Measurements from ENCODE around the gene TTYH3.

TTYH3 gene

DNA sequence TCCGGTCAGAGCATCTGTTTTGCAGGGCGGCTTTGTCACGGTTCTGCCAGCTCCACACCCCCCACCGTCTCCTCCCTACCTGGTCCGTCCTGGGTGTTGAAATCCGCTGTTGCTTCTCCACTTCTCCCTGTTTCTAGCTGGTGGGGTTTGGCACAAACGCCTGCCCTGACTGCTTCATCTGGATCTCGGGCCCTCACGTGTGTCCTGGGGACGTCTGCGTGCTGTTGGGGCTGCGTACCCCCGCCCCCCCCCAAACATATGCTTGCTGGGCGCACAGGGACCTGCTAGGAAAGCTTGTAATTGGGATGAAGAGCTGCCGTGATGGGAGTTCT is 67.5 kb downstream of the TTYH3 start:
- Histone ChIP-seq H3K23ac (ENCODE audit: low read depth, low read length, poor library complexity) (no peak overlapping the region), H3K18ac (ENCODE audit: low read length) (peak overlapping the region; percentile 44), H4K91ac (ENCODE audit: low read depth, low read length, poor library complexity) (no peak overlapping the region), H3K9ac (ENCODE audit: low read depth, low read length, poor library complexity) (no peak overlapping the region), H3K4me2 (ENCODE audit: insufficient read depth, low read length, poor library complexity, severe bottlenecking) (no peak overlapping the region), H2AK5ac (ENCODE audit: low read depth, low read length) (peak overlapping the region; percentile 53), H3K36me3 (replicated peaks in 1 of 2; ENCODE audit: control insufficient read depth in 2 of 2, insufficient read depth in 2 of 2, low read length in 2 of 2) (no peaks in the 10 kb centered on the region), H3K79me1 (ENCODE audit: low read depth, low read length) (peaks cover 2% of the 10 kb centered on the region), H3K4me3 (ENCODE audit: low read length in 2 of 2) (no peak overlapping the region), H3K27me3 (ENCODE audit: control insufficient read depth in 3 of 3, insufficient read depth in 3 of 3, low read depth in 1 of 3, low read length in 3 of 3) (peaks cover 0 to 15% (median 0%) of the 10 kb centered on the region in 3 experiments), H2BK5ac (ENCODE audit: low read length) (no peak overlapping the region), H3K4ac (ENCODE audit: low read length) (peak overlapping the region; percentile 11), H2AFZ (ENCODE audit: low read length) (no peak overlapping the region), H4K8ac (ENCODE audit: low read depth, low read length) (no peak overlapping the region), H2BK12ac (ENCODE audit: low read length) (no peak overlapping the region), H2BK120ac (ENCODE audit: low read depth, low read length) (no peak overlapping the region), H3K9me3 (replicated peaks in 1 of 2; ENCODE audit: control insufficient read depth in 2 of 2, insufficient read depth in 1 of 2, low read depth in 1 of 2, low read length in 2 of 2) (no peaks in the 10 kb centered on the region), H3K4me1 (ENCODE audit: control insufficient read depth in 2 of 2, insufficient read depth in 1 of 2, low read depth in 1 of 2, low read length in 2 of 2) (no peaks in the 10 kb centered on the region), H3K27ac (replicated peaks; ENCODE audit: low read length) (no peak overlapping the region), H3K14ac (ENCODE audit: low read length) (no peak overlapping the region), H2BK15ac (ENCODE audit: low read length) (peak overlapping the region; percentile 17)
- WGBS, 2 donors (ENCODE audit: extremely low coverage in 2 of 2, insufficient read length in 2 of 2, insufficient replicate concordance in 1 of 2) = no CpG with 5 or more reads among the region's 15 CpGs
- DNase-seq (ENCODE audit: low spot score) = no peak

DNA sequence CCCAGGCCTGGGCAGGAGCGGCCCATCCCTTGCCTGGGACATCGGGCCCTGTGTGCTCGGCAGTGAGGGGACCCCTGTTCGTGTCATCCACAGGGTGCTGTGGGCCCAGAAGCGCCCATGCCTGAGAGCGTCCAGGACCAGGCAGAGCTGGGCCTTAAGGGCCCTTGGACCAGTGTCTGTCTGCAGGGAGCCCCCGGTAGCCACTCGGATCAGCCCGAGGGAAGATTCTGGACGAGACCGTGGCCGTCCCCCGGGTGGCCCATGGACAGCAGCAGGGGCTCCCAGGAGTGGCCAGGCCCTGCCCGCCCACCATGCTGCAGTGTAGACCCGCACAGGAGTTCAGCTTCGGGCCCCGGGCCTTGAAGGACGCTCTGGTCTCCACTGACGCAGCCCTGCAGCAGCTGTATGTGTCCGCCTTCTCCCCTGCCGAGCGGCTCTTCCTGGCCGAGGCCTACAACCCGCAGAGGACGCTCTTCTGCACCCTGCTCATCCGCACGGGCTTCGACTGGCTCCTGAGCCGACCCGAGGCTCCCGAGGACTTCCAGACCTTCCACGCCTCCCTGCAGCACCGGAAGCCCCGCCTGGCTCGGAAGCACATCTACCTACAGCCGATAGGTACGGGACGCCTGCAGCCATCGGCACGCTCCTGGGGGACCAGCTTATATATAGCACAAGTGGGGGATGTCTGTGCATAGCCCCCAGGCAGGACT is 68.5 kb downstream of the TTYH3 start:
- Histone ChIP-seq H2BK12ac (ENCODE audit: low read length) (no peak overlapping the region), H3K27ac (replicated peaks; ENCODE audit: low read length) (no peak overlapping the region), H2BK5ac (ENCODE audit: low read length) (no peak overlapping the region), H3K36me3 (replicated peaks in 1 of 2; ENCODE audit: control insufficient read depth in 2 of 2, insufficient read depth in 2 of 2, low read length in 2 of 2) (no peaks in the 10 kb centered on the region), H3K27me3 (ENCODE audit: control insufficient read depth in 3 of 3, insufficient read depth in 3 of 3, low read depth in 1 of 3, low read length in 3 of 3) (peaks cover 0 to 15% (median 0%) of the 10 kb centered on the region in 3 experiments), H3K4ac (ENCODE audit: low read length) (no peak overlapping the region), H3K14ac (ENCODE audit: low read length) (peak overlapping the region; percentile 8), H4K8ac (ENCODE audit: low read depth, low read length) (no peak overlapping the region), H3K9me3 (replicated peaks in 1 of 2; ENCODE audit: control insufficient read depth in 2 of 2, insufficient read depth in 1 of 2, low read depth in 1 of 2, low read length in 2 of 2) (no peaks in the 10 kb centered on the region), H2AK5ac (ENCODE audit: low read depth, low read length) (peak overlapping the region; percentile 79), H2BK15ac (ENCODE audit: low read length) (no peak overlapping the region), H4K91ac (ENCODE audit: low read depth, low read length, poor library complexity) (no peak overlapping the region), H3K23ac (ENCODE audit: low read depth, low read length, poor library complexity) (peak overlapping the region; percentile 85), H2BK120ac (ENCODE audit: low read depth, low read length) (no peak overlapping the region), H2AFZ (ENCODE audit: low read length) (no peak overlapping the region), H3K4me1 (ENCODE audit: control insufficient read depth in 2 of 2, insufficient read depth in 1 of 2, low read depth in 1 of 2, low read length in 2 of 2) (no peaks in the 10 kb centered on the region), H3K4me3 (ENCODE audit: low read length in 2 of 2) (no peak overlapping the region), H3K79me1 (ENCODE audit: low read depth, low read length) (peaks cover 2% of the 10 kb centered on the region), H3K9ac (ENCODE audit: low read depth, low read length, poor library complexity) (no peak overlapping the region), H3K18ac (ENCODE audit: low read length) (peak overlapping the region; percentile 89), H3K4me2 (ENCODE audit: insufficient read depth, low read length, poor library complexity, severe bottlenecking) (no peak overlapping the region)
- no peak for DNase-seq (ENCODE audit: low spot score)
- no CpG with 5 or more reads among the region's 40 CpGs for WGBS, 2 donors (ENCODE audit: extremely low coverage in 2 of 2, insufficient read length in 2 of 2, insufficient replicate concordance in 1 of 2)

- H3K23ac ChIP-seq (ENCODE audit: low read depth, low read length, poor library complexity) = peak overlapping the region; percentile 43
- peak overlapping the region; percentile 21 for H3K9ac ChIP-seq (ENCODE audit: low read depth, low read length, poor library complexity)
Observed at GRCh38 chr7:2701424-2701823, 69.6 kb downstream of the TTYH3 start.

DNA sequence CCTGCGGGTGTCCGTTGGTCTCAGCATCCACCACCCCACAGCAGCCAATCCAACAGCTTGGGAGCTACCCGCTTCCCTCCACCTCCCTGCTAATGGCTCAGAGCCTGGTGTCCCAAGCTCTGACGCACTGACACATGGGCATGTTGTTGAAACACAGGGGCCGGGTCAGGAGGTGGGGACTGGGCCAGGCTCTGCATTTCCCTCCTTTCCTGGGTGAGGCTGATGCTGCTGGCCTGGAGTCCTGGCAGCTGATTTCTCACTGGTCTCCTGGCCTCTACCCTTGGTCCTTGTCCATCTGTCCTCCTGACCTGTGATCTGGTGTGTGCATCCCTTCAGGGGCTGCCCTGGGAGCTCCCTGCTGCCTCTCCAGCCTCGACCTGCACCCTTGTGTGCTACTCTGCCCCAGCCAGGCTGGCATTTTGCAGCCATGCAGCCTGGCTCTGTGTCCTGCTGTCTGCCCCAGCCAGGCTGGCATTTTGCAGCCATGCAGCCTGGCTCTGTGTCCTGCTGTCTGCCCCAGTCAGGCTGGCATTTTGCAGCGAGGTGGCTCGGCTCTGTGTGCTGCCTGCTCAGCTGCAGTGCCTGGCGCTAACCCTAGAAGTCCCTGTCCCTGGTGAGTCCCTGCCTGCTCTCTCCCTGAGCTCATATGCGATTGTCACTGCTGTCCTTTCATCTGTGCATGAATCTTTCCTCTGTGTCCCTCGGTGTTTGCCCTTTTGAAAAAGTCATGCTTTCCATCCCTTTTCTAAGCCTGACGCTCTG is 70.2 kb downstream of the TTYH3 start:
- no peak overlapping the region for H3K27ac ChIP-seq (replicated peaks; ENCODE audit: low read length)
- no peaks in the 10 kb centered on the region for H3K9me3 ChIP-seq (replicated peaks in 1 of 2; ENCODE audit: control insufficient read depth in 2 of 2, insufficient read depth in 1 of 2, low read depth in 1 of 2, low read length in 2 of 2)
- H2AFZ ChIP-seq (ENCODE audit: low read length) = no peak overlapping the region
- H3K23ac ChIP-seq (ENCODE audit: low read depth, low read length, poor library complexity) = no peak overlapping the region
- no peak overlapping the region for H2BK15ac ChIP-seq (ENCODE audit: low read length)
- H3K36me3 ChIP-seq (replicated peaks in 1 of 2; ENCODE audit: control insufficient read depth in 2 of 2, insufficient read depth in 2 of 2, low read length in 2 of 2) = no peaks in the 10 kb centered on the region
- WGBS, 2 donors (ENCODE audit: extremely low coverage in 2 of 2, insufficient read length in 2 of 2, insufficient replicate concordance in 1 of 2) = no CpG with 5 or more reads among the region's 12 CpGs
- no peak overlapping the region for H2BK5ac ChIP-seq (ENCODE audit: low read length)
- H2BK12ac ChIP-seq (ENCODE audit: low read length) = peak overlapping the region; percentile 66
- peak overlapping the region; percentile 41 for H3K4ac ChIP-seq (ENCODE audit: low read length)
- peaks cover 4 to 5% of the 10 kb centered on the region in 2 donors for H3K4me1 ChIP-seq (ENCODE audit: control insufficient read depth in 2 of 2, insufficient read depth in 1 of 2, low read depth in 1 of 2, low read length in 2 of 2)
- no peak overlapping the region for H3K4me2 ChIP-seq (ENCODE audit: insufficient read depth, low read length, poor library complexity, severe bottlenecking)
- peaks cover 2% of the 10 kb centered on the region for H3K79me1 ChIP-seq (ENCODE audit: low read depth, low read length)
- no peak overlapping the region for H4K8ac ChIP-seq (ENCODE audit: low read depth, low read length)
- H3K27me3 ChIP-seq (ENCODE audit: control insufficient read depth in 3 of 3, insufficient read depth in 3 of 3, low read depth in 1 of 3, low read length in 3 of 3) = peaks cover 0 to 15% (median 0%) of the 10 kb centered on the region in 3 experiments
- peak overlapping the region; percentile 82 for H3K14ac ChIP-seq (ENCODE audit: low read length)
- peak overlapping the region; percentile 59 for H4K91ac ChIP-seq (ENCODE audit: low read depth, low read length, poor library complexity)
- H2AK5ac ChIP-seq (ENCODE audit: low read depth, low read length) = peak overlapping the region; percentile 75
- H3K4me3 ChIP-seq (ENCODE audit: low read length in 2 of 2) = no peak overlapping the region
- no peak overlapping the region for H2BK120ac ChIP-seq (ENCODE audit: low read depth, low read length)
- H3K18ac ChIP-seq (ENCODE audit: low read length) = peak overlapping the region; percentile 80
- DNase-seq (ENCODE audit: low spot score) = no peak
- H3K9ac ChIP-seq (ENCODE audit: low read depth, low read length, poor library complexity) = peak overlapping the region; percentile 61

More at GRCh38 chr7:2701424-2701823, 69.6 kb downstream of the TTYH3 start:
- H2BK15ac ChIP-seq (ENCODE audit: low read length) = no peak overlapping the region
- H2AK5ac ChIP-seq (ENCODE audit: low read depth, low read length) = peak overlapping the region; percentile 75
- H3K4ac ChIP-seq (ENCODE audit: low read length) = no peak overlapping the region
- no CpG with 5 or more reads among the region's 17 CpGs for WGBS, 2 donors (ENCODE audit: extremely low coverage in 2 of 2, insufficient read length in 2 of 2, insufficient replicate concordance in 1 of 2)
- H3K27me3 ChIP-seq (ENCODE audit: control insufficient read depth in 3 of 3, insufficient read depth in 3 of 3, low read depth in 1 of 3, low read length in 3 of 3) = peaks cover 0 to 15% (median 0%) of the 10 kb centered on the region in 3 experiments
- peak overlapping the region; percentile 82 for H3K14ac ChIP-seq (ENCODE audit: low read length)
- H3K27ac ChIP-seq (replicated peaks; ENCODE audit: low read length) = no peak overlapping the region
- no peaks in the 10 kb centered on the region for H3K9me3 ChIP-seq (replicated peaks in 1 of 2; ENCODE audit: control insufficient read depth in 2 of 2, insufficient read depth in 1 of 2, low read depth in 1 of 2, low read length in 2 of 2)
- H3K4me3 ChIP-seq (ENCODE audit: low read length in 2 of 2) = no peak overlapping the region
- peaks cover 2% of the 10 kb centered on the region for H3K79me1 ChIP-seq (ENCODE audit: low read depth, low read length)
- no peak overlapping the region for H4K8ac ChIP-seq (ENCODE audit: low read depth, low read length)
- H2BK120ac ChIP-seq (ENCODE audit: low read depth, low read length) = no peak overlapping the region
- no peak overlapping the region for H2AFZ ChIP-seq (ENCODE audit: low read length)
- H3K36me3 ChIP-seq (replicated peaks in 1 of 2; ENCODE audit: control insufficient read depth in 2 of 2, insufficient read depth in 2 of 2, low read length in 2 of 2) = no peaks in the 10 kb centered on the region
- peak overlapping the region; percentile 59 for H4K91ac ChIP-seq (ENCODE audit: low read depth, low read length, poor library complexity)
- no peak for DNase-seq (ENCODE audit: low spot score)
- H3K4me1 ChIP-seq (ENCODE audit: control insufficient read depth in 2 of 2, insufficient read depth in 1 of 2, low read depth in 1 of 2, low read length in 2 of 2) = peaks cover under 1 to 4% of the 10 kb centered on the region in 2 donors
- H3K4me2 ChIP-seq (ENCODE audit: insufficient read depth, low read length, poor library complexity, severe bottlenecking) = no peak overlapping the region
- peak overlapping the region; percentile 66 for H2BK12ac ChIP-seq (ENCODE audit: low read length)
- H2BK5ac ChIP-seq (ENCODE audit: low read length) = no peak overlapping the region
- H3K18ac ChIP-seq (ENCODE audit: low read length) = peak overlapping the region; percentile 80

Data from neuronal stem cell (in vitro differentiated cells).